ENCODE measurements around the gene WNT9B. TPM values are rescaled to one million over a fixed set of nuclear protein-coding genes. Genes with fewer than 3 reads are reported as not detected.

The WNT9B gene
- total and polyA plus RNA-seq, 9 of the 15 experiments (the other 6 are each of a cell fraction or from before 2014, with no cell fraction given): not detected

- H3K9me1 ChIP-seq (ENCODE audit: control insufficient read depth, insufficient read depth, low read length): no peaks in the 10 kb centered on the region
- H3K9me3 ChIP-seq (replicated peaks; ENCODE audit: control insufficient read depth, insufficient read depth, low read depth, low read length): no peaks in the 10 kb centered on the region
- FAIRE-seq (no peak), ATAC-seq (no peak), DNase-seq (ENCODE audit: extremely low read depth in 1 of 4, low spot score in 3 of 4) (no peak)
- WGBS (ENCODE audit: insufficient coverage, low coverage, missing lambda C conversion rate): 8% methylated on average over 11 of the region's 16 CpGs
- H3K27ac ChIP-seq (ENCODE audit: extremely low read depth, low read depth, low read length): no peak overlapping the region
- intact Hi-C loops (cut with micrococcal nuclease) (no loop called here), in situ Hi-C loops (cut with MboI) (no loop called here)
- no peaks in the 10 kb centered on the region for H3K79me2 ChIP-seq (ENCODE audit: control insufficient read depth, insufficient read depth, low read length)
- TF ChIP-seq NR2C2 (CRISPR knock-in tag; IDR thresholded peaks at IDR 0.05) (no peak), NR2C2 (tag; IDR thresholded peaks at IDR 0.05) (no peak), RREB1 (CRISPR knock-in tag; IDR thresholded peaks at IDR 0.05) (no peak), CREBBP (IDR thresholded peaks at IDR 0.05; ENCODE audit: low read depth, low read length) (no peak), JUND (IDR thresholded peaks at IDR 0.05; ENCODE audit: borderline replicate concordance, low read depth, low read length) (no peak), JUND (tag; IDR thresholded peaks at IDR 0.05; ENCODE audit: borderline replicate concordance, low read depth, low read length) (no peak), PCBP2 (IDR thresholded peaks at IDR 0.05; ENCODE audit: low read depth, low read length, poor library complexity, severe bottlenecking) (no peak), SRSF1 (IDR thresholded peaks at IDR 0.05; ENCODE audit: low read depth, low read length) (no peak), ZNF274 (IDR thresholded peaks at IDR 0.05; ENCODE audit: borderline replicate concordance, low read depth, low read length) (no peak), DACH1 (IDR thresholded peaks at IDR 0.05; ENCODE audit: partially characterized antibody) (no peak), LARP7 (IDR thresholded peaks at IDR 0.05) (no peak), HSF4 (CRISPR knock-in tag; IDR thresholded peaks at IDR 0.05; ENCODE audit: borderline replicate concordance) (no peak)
- peaks cover 0 to 11% of the 10 kb centered on the region in 2 experiments; a peak in 2 of 5 replicates for H3K4me1 ChIP-seq (replicated peaks in 1 of 2; ENCODE audit: control insufficient read depth in 2 of 2, insufficient read depth in 2 of 2, low read length in 2 of 2)
- no peak overlapping the region; the same call in 1 of the 2 replicates for H2AFZ ChIP-seq (ENCODE audit: low read depth, low read length)
- peaks cover 8% of the 10 kb centered on the region for H4K20me1 ChIP-seq (replicated peaks; ENCODE audit: control insufficient read depth, insufficient read depth, low read length)
- no peak overlapping the region for H3K4me2 ChIP-seq (ENCODE audit: insufficient read depth, low read length)
- peaks cover 11 to 49% of the 10 kb centered on the region in 2 experiments for H3K27me3 ChIP-seq (ENCODE audit: control insufficient read depth in 2 of 2, insufficient read depth in 2 of 2, low read length in 2 of 2)
- H3K9ac ChIP-seq (ENCODE audit: insufficient read depth in 1 of 2, low read depth in 2 of 2, low read length in 2 of 2): no peak overlapping the region
- H3K36me3 ChIP-seq (ENCODE audit: control insufficient read depth, insufficient read depth, low read length): no peaks in the 10 kb centered on the region
- no peak overlapping the region for H3K4me3 ChIP-seq
- CTCF ChIA-PET (ENCODE audit: low intra/inter-chr PET ratio): no interaction called here
- BruUV-seq (replicated peaks): no TSS peak
- POLR2A ChIA-PET: no interaction called here
These were observed 21.0 kb downstream of the WNT9B start for GRCh38 chr17:46872421-46872820.

Measured in K562 (cell line).